Neutrophil (primary cell): ENCODE measurements around the gene MAML1.

Experiments
- H3K27ac ChIP-seq: fragments of 200-600 bp; sonication (generic); 2 replicates; pipeline ENCODE4 v1.5.1; 2016; ENCODE audit warnings: mild to moderate bottlenecking, moderate library complexity
- H3K27me3 ChIP-seq: fragments of 200-600 bp; sonication (generic); 2 replicates; pipeline ENCODE4 v1.6.0; 2016; ENCODE audit warnings: mild to moderate bottlenecking
- H3K36me3 ChIP-seq: fragments of 200-600 bp; sonication (generic); 2 replicates; pipeline ENCODE4 v1.5.1; 2017
- H3K4me1 ChIP-seq, 2 experiments: fragments of 200-600 bp in 1 of 2; sonication (generic) in 1 of 2; 1 replicate in 1 of 2; 2 replicates in 1 of 2; pipeline versions ENCODE4 v1.5.1 to v1.6.1; 2013 to 2016; ENCODE audit warnings: low read depth in 1 of 2, low read length in 1 of 2, mild to moderate bottlenecking in 1 of 2, moderate library complexity in 1 of 2; ENCODE audit not compliant: control insufficient read depth in 1 of 2, insufficient read depth in 1 of 2
- H3K4me3 ChIP-seq, 2 experiments: fragments of 200-600 bp in 1 of 2; sonication (generic) in 1 of 2; 1 replicate in 1 of 2; 2 replicates in 1 of 2; pipeline ENCODE4 v1.5.1; 2013 to 2016; ENCODE audit warnings: low read depth in 1 of 2, low read length in 1 of 2, mild to moderate bottlenecking in 1 of 2, moderate library complexity in 1 of 2
- H3K9me3 ChIP-seq: fragments of 200-600 bp; sonication (generic); 2 replicates; pipeline ENCODE4 v1.5.1; 2016
- TF ChIP-seq, protein P1 (sequence below): fragments of 200-600 bp; sonication (generic); IDR thresholded peaks from 2 replicates; pipeline ENCODE4 v1.5.1; 2016; ENCODE audit warnings: antibody characterized with exemption

Gene MAML1

GRCh38 chr5:179755022-179755421, 22.4 kb downstream of the MAML1 start:
- H3K9me3 ChIP-seq = no peaks in the 10 kb centered on the region
- peak overlapping the region; percentile 50 for H3K27ac ChIP-seq
- TF ChIP-seq, protein P1, sequence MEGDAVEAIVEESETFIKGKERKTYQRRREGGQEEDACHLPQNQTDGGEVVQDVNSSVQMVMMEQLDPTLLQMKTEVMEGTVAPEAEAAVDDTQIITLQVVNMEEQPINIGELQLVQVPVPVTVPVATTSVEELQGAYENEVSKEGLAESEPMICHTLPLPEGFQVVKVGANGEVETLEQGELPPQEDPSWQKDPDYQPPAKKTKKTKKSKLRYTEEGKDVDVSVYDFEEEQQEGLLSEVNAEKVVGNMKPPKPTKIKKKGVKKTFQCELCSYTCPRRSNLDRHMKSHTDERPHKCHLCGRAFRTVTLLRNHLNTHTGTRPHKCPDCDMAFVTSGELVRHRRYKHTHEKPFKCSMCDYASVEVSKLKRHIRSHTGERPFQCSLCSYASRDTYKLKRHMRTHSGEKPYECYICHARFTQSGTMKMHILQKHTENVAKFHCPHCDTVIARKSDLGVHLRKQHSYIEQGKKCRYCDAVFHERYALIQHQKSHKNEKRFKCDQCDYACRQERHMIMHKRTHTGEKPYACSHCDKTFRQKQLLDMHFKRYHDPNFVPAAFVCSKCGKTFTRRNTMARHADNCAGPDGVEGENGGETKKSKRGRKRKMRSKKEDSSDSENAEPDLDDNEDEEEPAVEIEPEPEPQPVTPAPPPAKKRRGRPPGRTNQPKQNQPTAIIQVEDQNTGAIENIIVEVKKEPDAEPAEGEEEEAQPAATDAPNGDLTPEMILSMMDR = no peak
- H3K4me3 ChIP-seq = no peak overlapping the region
- H3K4me1 ChIP-seq = peaks cover 47 to 48% of the 10 kb centered on the region in 2 experiments
- H3K27me3 ChIP-seq = no peaks in the 10 kb centered on the region
- peaks cover 4% of the 10 kb centered on the region for H3K36me3 ChIP-seq

DNA sequence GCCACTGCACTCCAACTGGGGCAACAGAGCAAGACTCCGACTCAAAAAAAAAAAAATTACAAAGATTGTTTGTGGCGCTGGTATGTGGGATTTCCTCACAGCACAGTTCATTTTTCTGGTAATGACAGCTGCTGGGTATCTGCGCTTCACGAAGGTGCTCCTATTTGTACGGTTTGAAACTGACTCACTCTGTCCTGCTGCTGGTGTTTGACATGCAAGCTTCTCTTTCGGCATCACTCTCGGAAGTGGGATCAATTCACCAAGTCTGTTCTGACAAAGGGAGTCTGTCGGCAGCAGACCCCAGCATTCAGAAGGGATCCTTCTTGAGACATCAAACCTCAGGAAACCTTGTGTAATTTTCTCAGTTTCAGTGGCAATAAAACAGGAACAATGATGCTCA, 26.3 kb downstream of the MAML1 start:
- Histone ChIP-seq H3K9me3 (no peaks in the 10 kb centered on the region), H3K4me1 (peaks cover 81 to 84% of the 10 kb centered on the region in 2 experiments), H3K27me3 (no peaks in the 10 kb centered on the region), H3K4me3 (peak overlapping the region; percentile 22 to 33), H3K36me3 (no peaks in the 10 kb centered on the region), H3K27ac (peak overlapping the region; percentile 86)
- TF ChIP-seq, protein P1 = no peak

DNA sequence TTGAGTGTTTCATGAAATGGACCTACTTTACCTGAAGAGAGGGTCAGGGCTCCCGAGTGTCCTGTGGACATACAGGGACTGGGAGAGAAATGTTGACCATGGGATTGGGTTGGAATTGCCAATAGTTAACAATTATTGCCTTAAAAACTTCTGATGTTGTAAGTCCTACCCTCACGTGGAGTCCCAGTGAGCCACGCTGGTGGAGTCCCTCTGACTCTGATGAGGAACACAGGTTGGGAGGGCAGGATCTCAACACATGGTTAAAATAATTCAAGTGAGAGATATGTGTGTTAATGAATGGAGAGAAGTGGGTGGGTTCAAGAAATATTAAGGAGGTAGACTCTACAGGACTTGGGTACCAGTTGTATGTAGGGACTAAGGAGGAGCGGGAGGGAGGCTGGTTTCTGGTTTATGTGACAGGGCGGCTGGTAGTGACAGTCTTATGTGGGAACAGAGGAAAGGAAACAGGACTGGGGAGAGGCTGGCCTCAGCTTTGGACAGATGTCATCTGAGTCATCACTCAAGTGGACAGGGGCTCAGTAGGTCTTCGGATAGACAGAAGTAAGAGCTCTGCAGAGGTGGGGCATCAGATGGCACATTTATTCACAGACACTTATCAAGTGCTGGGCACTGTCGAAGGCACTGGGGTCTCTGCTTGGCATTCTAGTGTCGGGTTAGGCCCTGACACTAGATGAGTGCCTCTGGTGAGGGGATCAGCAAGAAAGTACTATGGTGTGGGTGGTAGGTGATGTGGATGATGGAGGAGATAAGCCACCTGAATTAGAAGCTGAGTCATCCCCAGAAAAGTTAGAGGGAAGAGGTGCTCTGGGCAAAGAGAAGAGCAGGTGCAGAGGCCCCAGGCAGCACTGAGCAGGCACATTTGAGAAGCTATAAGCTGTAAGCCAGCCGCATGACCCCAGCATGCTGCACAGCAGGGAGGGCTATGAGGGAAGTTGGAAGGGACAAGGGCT, 27.2 kb downstream of the MAML1 start:
- H3K4me1 ChIP-seq = peaks cover 74 to 81% of the 10 kb centered on the region in 2 experiments
- no peaks in the 10 kb centered on the region for H3K36me3 ChIP-seq
- no peaks in the 10 kb centered on the region for H3K27me3 ChIP-seq
- H3K27ac ChIP-seq = peak overlapping the region; percentile 86
- no peaks in the 10 kb centered on the region for H3K9me3 ChIP-seq
- peak overlapping the region in 1 of 2 experiments; percentile 33 for H3K4me3 ChIP-seq
- TF ChIP-seq, protein P1 = no peak

DNA sequence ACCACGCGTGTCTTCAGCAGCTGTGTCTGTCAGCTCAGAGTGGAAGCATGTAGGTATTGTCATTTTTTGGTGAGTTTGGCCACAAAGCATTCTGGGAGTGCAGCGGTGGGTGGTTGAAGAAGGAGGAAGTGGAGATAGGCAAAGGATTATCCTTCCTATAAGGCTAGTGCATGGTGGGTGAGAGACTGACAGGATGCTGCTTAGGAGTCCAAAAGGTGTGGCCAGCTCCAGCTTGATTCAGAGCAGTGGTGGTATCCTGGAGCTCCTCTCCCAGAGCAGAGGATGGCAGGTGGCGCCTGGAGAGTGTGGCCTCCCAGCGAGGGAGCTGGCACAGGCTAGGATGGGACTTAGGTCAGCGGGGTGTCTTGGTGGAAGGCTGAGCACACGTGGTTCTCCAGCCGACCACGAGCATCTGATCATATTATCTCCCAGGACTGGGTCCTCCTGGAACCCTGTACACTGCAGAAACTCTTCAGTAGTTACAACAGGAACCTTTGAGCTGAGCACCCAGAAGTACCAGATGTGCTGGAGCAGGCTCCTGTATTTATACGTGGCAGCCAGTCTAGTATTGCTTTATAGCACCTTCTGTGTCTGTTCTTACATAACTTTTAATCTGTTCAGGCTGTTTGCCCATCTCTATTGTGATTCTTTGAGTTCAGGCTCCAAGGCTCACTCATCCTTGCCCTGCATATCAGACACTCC, 29.6 kb downstream of the MAML1 start:
- Histone ChIP-seq H3K4me3 (no peak overlapping the region), H3K4me1 (peaks cover 83 to 88% of the 10 kb centered on the region in 2 experiments), H3K27ac (peak overlapping the region; percentile 86), H3K36me3 (peaks cover 18% of the 10 kb centered on the region), H3K27me3 (no peaks in the 10 kb centered on the region), H3K9me3 (no peaks in the 10 kb centered on the region)
- TF ChIP-seq, protein P1 = no peak

DNA sequence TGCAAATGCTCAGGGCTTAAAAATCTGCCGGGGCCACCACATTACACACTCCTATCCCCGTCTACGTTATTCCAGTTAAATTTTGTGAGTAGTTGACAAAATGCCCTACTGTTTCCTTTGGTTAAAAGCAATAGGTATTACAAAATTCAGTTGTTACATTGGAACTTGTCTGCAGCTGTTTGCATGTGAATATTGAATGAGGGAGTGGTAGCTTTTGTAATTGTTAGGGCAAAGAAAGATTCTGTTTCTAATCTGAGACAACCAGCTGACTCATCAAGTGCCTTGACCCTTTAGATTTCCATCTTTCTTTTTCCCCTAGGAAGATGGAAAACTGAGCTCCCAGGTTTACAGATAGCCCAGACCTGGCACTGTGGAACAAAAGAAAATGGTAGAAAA, 30.2 kb downstream of the MAML1 start:
- Histone ChIP-seq H3K27ac (peak overlapping the region; percentile 86), H3K4me3 (peak overlapping the region in 1 of 2 experiments; percentile 8), H3K9me3 (no peaks in the 10 kb centered on the region), H3K36me3 (peaks cover 18% of the 10 kb centered on the region), H3K27me3 (no peaks in the 10 kb centered on the region), H3K4me1 (peaks cover 83 to 88% of the 10 kb centered on the region in 2 experiments)
- TF ChIP-seq, protein P1 = no peak
